Kidney (tissue), 14 donors: Measurements from ENCODE around the gene C1GALT1. TPM values are rescaled to one million over a fixed set of nuclear protein-coding genes. Genes with fewer than 3 reads are reported as not detected.

Experiments
- DNase-seq, 5 donors: peaks; one replicate each; pipeline ENCODE4 v3.0.0-alpha.2; 2013 to 2020
- FAIRE-seq: peaks from 2 replicates; lab custom pipeline; 2012; peaks lifted over from hg19 to GRCh38; lab: Jason Lieb, UNC
- H3K27ac ChIP-seq, 2 donors: one replicate each; pipeline ENCODE4 v1.7.0; 2013; ENCODE audit warnings: low read depth in 2 of 2, low read length in 2 of 2, inconsistent platforms in 1 of 2
- H3K27me3 ChIP-seq: one replicate; pipeline ENCODE4 v1.7.1; 2013; ENCODE audit warnings: low read length, inconsistent platforms; ENCODE audit not compliant: control insufficient read depth, insufficient read depth
- H3K36me3 ChIP-seq, 3 donors: one replicate each; pipeline versions ENCODE4 v1.7.0 to v1.7.1; 2013; ENCODE audit warnings: low read length in 3 of 3, control low read depth in 1 of 3, inconsistent platforms in 1 of 3; ENCODE audit not compliant: insufficient read depth in 3 of 3, control insufficient read depth in 2 of 3
- H3K4me1 ChIP-seq, 3 donors: one replicate each; pipeline versions ENCODE4 v1.7.0 to v1.7.1; 2013; ENCODE audit warnings: low read length in 3 of 3, inconsistent platforms in 1 of 3, low read depth in 1 of 3; ENCODE audit not compliant: control insufficient read depth in 2 of 3, insufficient read depth in 2 of 3
- H3K4me3 ChIP-seq, 3 donors: one replicate each; pipeline versions ENCODE4 v1.7.0 to v1.8.1; 2013; ENCODE audit warnings: low read length in 3 of 3, control low read depth in 1 of 3, inconsistent platforms in 1 of 3
- H3K9ac ChIP-seq, 3 donors: one replicate each; pipeline versions ENCODE4 v1.7.0 to v1.7.1; 2013; ENCODE audit warnings: low read length in 3 of 3, control low read depth in 1 of 3, inconsistent platforms in 1 of 3
- H3K9me3 ChIP-seq, 3 donors: one replicate each; pipeline versions ENCODE4 v1.7.0 to v1.7.1; 2013; ENCODE audit warnings: low read length in 3 of 3, control low read depth in 1 of 3, inconsistent platforms in 1 of 3; ENCODE audit not compliant: control insufficient read depth in 2 of 3, insufficient read depth in 1 of 3
- CTCF ChIP-seq: IDR thresholded peaks from 3 replicates; pipeline ENCODE4 v1.5.1; 2012; ENCODE audit warnings: mild to moderate bottlenecking, moderate library complexity, borderline replicate concordance; ENCODE audit not compliant: insufficient read depth; ENCODE audit errors: extremely low read depth
- intact Hi-C: fragments of 100-400 bp; cut with DNase I; formaldehyde crosslinking; loops from one replicate; pipeline ENCODE4 v1.11.1; 2022
- polyA plus RNA-seq: library from polyadenylated mRNA; stranded (reverse); fragments of 350-450 nt; fragmentation: Illumina TruSeq; extraction: RNeasy Lipid Tissue Mini Kit (QIAGEN cat#74804); gene quantifications from one replicate; pipeline ENCODE4 v1.2.3, GENCODE V29; 2014; ENCODE audit warnings: low read depth, low replicate concordance; ENCODE audit not compliant: insufficient read depth
- total RNA-seq: library from RNA; stranded (reverse); fragmentation: NEBNext Ultra II Directional; extraction: Animal tissue kit (Norgen Biotek cat#: 25700); gene quantifications from one replicate; pipeline ENCODE4 v1.2.1, GENCODE V29; 2021
- donor health status: control.
- donor health status: control.
- donor health status: control.
- donor health status: control.
- donor health status: control.
- donor health status: DM: yes; HTN: yes; CAD: no.
- donor health status: Normal renal cell carcinoma (clear cell type).

C1GALT1 gene
- total and polyA plus RNA-seq, 2 donors from 2014 or later = 16.0 to 43.0 TPM

- no peaks in the 10 kb centered on the region for H3K36me3 ChIP-seq
- no peaks in the 10 kb centered on the region for H3K27me3 ChIP-seq
- no peak overlapping the region for H3K4me3 ChIP-seq
- DNase-seq (no peak), FAIRE-seq (no peak)
- H3K9me3 ChIP-seq = peaks cover 0 to 5% (median 0%) of the 10 kb centered on the region in 3 donors
- no peak for TF ChIP-seq CTCF
- no peak overlapping the region for H3K9ac ChIP-seq
- no peak overlapping the region for H3K27ac ChIP-seq
- intact Hi-C loops = no loop called here
- H3K4me1 ChIP-seq = no peaks in the 10 kb centered on the region
Measured at GRCh38 chr7:7173956-7174632, 8.2 kb upstream of the C1GALT1 start.

- DNase-seq (no peak), FAIRE-seq (no peak)
- no peaks in the 10 kb centered on the region for H3K36me3 ChIP-seq
Measured at GRCh38 chr7:7175075-7175695, 7.2 kb upstream of the C1GALT1 start.

GRCh38 chr7:7176406-7177043, 5.8 kb upstream of the C1GALT1 start:
- FAIRE-seq = no peak
- H3K9me3 ChIP-seq = no peaks in the 10 kb centered on the region
- peaks cover 0 to 3% (median 0%) of the 10 kb centered on the region in 3 donors for H3K4me1 ChIP-seq
- intact Hi-C loops = no loop called here
- peak overlapping the region in 1 of 3 donors; percentile 24 for H3K9ac ChIP-seq
- H3K27ac ChIP-seq = no peak overlapping the region
- no peaks in the 10 kb centered on the region for H3K27me3 ChIP-seq
- DNase-seq = peak in 2 of 5 donors; percentile 32 to 37
- H3K36me3 ChIP-seq = no peaks in the 10 kb centered on the region
- no peak overlapping the region for H3K4me3 ChIP-seq
- TF ChIP-seq CTCF = no peak

More at GRCh38 chr7:7175075-7175695, 7.2 kb upstream of the C1GALT1 start:
- H3K9me3 ChIP-seq = no peaks in the 10 kb centered on the region
- H3K9ac ChIP-seq = no peak overlapping the region
- H3K4me1 ChIP-seq = no peaks in the 10 kb centered on the region
- H3K4me3 ChIP-seq = no peak overlapping the region
- H3K27ac ChIP-seq = no peak overlapping the region
- no peak for TF ChIP-seq CTCF
- intact Hi-C loops = no loop called here
- H3K27me3 ChIP-seq = no peaks in the 10 kb centered on the region
